GM12872 (cell line): Measurements from ENCODE around the gene ZNF138.

Experiments
- TF ChIP-seq, protein P1 (sequence below): IDR thresholded peaks from 3 replicates; pipeline ENCODE4 v1.5.1; 2011; ENCODE audit warnings: low read depth, mild to moderate bottlenecking, low read length, moderate library complexity; ENCODE audit not compliant: insufficient read depth

Gene ZNF138

DNA sequence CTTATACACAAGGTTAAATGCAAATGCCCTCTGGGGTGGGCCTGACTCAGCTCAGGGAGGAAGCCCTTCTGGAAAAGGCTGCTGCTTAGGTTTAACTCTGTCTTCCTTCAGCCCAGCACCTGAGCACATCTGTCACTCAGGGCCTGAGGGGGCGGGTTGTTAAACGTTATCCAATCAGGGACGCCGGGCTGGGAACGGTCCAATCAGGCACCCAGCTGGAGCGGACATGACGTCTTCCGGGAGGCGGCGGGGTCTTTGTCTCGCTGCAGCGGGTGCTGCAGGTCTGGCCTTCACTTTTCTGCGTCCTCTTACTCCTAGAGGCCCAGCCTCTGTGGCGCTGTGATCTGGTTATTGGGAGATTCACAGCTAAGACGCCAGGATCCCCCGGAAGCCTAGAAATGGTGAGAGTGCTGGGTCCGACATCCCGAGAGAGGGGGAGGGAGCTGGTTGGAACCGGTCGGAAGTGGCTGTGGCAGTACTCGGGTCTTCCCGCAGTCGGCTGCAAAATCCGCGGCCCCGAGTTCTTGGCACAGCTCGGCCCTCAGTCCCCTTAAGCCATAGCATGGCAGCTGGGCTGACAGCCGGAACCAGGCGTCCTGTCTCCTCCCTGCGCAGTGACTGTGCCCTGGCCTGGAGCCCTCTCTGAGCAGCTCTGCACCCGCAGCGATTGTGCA lies at the start of gene ZNF138:
ZNF138 (plus strand) TSS at position 258 of the 674 bp plus-strand sequence; CDS start at position 399, 141 bp downstream.
- TF ChIP-seq, protein P1, sequence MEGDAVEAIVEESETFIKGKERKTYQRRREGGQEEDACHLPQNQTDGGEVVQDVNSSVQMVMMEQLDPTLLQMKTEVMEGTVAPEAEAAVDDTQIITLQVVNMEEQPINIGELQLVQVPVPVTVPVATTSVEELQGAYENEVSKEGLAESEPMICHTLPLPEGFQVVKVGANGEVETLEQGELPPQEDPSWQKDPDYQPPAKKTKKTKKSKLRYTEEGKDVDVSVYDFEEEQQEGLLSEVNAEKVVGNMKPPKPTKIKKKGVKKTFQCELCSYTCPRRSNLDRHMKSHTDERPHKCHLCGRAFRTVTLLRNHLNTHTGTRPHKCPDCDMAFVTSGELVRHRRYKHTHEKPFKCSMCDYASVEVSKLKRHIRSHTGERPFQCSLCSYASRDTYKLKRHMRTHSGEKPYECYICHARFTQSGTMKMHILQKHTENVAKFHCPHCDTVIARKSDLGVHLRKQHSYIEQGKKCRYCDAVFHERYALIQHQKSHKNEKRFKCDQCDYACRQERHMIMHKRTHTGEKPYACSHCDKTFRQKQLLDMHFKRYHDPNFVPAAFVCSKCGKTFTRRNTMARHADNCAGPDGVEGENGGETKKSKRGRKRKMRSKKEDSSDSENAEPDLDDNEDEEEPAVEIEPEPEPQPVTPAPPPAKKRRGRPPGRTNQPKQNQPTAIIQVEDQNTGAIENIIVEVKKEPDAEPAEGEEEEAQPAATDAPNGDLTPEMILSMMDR: no peak

DNA sequence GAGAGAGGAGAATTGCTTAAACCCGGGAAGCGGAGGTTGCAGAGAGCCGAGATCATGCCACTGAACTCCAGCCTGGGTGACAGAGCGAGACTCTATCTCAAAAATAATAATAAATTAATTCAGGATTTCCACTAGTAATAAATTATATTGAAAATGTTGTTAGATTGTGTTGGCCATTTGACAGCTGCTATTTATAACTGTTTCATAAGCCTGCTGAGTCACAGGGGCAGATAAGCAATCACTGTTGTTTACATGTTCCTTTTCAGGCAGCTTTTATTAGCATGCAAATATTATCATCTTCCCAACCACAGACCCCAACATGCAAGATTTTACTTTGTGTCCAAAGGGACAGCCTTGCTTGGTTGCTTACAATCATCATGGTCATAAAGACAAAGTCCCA lies 49.5 kb upstream of the ZNF138 start:
- TF ChIP-seq, protein P1: no peak

DNA sequence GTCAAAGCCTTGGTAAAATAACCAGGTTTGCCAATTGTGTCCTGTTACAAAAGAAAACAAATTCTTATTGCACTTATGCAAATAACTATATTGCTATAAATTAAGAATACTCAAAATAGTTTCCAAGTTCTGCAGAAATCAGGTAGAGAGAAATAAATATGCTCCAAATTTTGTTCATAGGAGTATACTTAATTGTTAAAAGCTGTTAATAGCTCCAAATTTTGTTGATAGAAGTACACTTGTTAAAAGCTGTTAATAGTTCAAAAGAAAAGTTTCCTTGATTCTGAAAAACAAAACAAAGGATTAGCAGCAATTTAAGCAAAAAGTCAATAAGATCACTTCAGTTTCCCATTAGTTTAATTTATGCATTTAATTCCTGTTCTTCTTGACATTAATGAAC lies 46.4 kb upstream of the ZNF138 start:
- TF ChIP-seq, protein P1: no peak

DNA sequence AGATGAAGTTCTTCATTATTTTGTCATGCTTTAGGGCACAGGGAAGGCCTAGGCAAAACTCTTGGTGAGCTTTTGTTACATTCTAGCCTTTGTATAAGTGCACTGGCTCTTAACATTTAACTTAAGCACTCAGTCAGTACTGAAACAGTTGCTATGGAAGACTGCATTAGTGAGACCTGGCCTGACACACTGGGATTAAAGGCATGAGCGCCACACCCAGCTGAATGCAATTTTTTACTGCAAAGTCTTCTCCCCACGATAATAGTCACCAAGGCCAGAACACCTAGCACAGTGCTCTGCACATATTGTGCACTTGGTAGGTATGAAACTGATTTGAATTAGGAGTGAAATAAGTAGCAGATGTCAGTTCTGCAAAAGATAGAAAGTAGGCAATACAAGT lies 41.2 kb upstream of the ZNF138 start:
- TF ChIP-seq, protein P1: no peak

DNA sequence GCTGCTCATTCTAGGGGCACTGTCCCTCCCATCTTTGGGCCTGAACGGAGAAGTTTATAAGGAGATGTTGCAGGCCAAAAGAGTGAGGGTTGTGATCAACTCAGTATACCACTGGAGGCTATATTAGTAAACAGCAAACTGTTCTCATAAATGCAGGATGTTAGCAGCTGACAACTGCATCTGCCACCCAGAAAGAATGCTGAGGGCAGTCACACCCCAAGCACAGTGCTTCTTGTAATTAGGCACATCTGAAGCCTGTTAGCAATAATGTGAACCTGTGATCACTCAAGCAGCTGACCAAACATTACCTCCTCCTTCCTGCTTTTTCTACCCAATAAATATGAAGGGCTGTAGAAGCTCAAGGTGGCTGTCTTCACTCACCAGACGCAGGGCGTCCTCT lies 38.4 kb upstream of the ZNF138 start:
- TF ChIP-seq, protein P1: no peak

DNA sequence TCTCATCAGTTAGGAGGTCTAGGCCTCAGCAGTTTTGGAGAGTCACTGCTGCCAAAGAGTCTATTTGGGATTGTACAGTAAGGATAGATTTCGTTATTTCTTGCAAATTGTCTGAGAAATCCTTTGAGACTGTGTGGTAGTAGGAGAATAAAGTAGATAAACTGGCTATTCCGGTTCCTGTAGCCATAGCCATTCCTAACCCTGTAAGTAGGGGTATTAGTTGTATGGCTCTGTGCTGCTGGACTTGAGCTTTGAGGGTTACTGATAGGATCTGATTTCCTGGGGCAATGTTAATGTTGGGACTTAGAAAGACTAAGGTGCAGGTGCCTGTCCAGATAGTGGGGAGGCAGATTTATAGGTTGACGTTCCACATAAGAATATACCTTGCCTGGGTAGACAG lies 36.1 kb upstream of the ZNF138 start:
- TF ChIP-seq, protein P1: no peak

DNA sequence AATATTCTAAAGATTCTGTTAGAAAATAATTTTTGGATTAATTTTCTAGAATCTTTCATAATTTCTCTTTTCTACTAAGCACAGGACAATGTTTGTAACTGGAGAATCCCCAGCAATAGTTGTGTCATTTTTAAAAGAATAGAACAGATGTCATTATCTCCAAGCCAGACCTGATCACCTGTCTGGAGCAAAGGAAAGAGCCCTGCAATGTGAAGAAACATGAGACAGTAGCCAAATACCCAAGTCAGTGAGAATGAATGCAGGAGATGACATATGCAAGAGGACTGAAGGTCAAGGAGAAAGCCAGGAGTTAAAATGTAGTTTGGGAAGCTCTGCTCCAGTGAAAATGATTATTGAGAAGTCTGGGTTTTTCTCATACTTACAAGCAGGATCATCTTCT lies 25.4 kb upstream of the ZNF138 start:
- TF ChIP-seq, protein P1: no peak
